Neural cell (in vitro differentiated cells): ENCODE measurements around the gene LTBP1. TPM values are rescaled to one million over a fixed set of nuclear protein-coding genes. Genes with fewer than 3 reads are reported as not detected.

ENCODE experiments used
- H2AFZ ChIP-seq: fragments of 200-600, 300-800 bp; sonication (generic), shearing (Covaris generic); 2 replicates; pipeline ENCODE4 v1.6.0; 2014; ENCODE audit warnings: low read depth, mild to moderate bottlenecking, antibody characterized with exemption, low read length, moderate library complexity
- H3F3A ChIP-seq: fragments of 200-600 bp; shearing (Covaris generic); 2 replicates; pipeline ENCODE4 v1.6.1; 2016; ENCODE audit warnings: mild to moderate bottlenecking, moderate library complexity, mixed read lengths, antibody characterized with exemption, low read length; ENCODE audit not compliant: insufficient read depth, poor library complexity, severe bottlenecking
- H3K27ac ChIP-seq: fragments of 200-600, 300-800 bp; sonication (generic), shearing (Covaris generic); 2 replicates; pipeline ENCODE4 v1.5.1; 2014; ENCODE audit warnings: mild to moderate bottlenecking, low read length, moderate library complexity
- H3K27me3 ChIP-seq: fragments of 300-800, 200-600 bp; sonication (generic), shearing (Covaris generic); 2 replicates; pipeline ENCODE4 v1.6.0; 2014; ENCODE audit warnings: mild to moderate bottlenecking, low read depth, low read length, moderate library complexity; ENCODE audit not compliant: insufficient read depth
- H3K36me3 ChIP-seq: fragments of 300-800, 200-600 bp; sonication (generic), shearing (Covaris generic); 2 replicates; pipeline ENCODE4 v1.5.1; 2014; ENCODE audit warnings: mild to moderate bottlenecking, antibody characterized with exemption, low read length, moderate library complexity; ENCODE audit not compliant: insufficient read depth
- H3K4me2 ChIP-seq: fragments of 300-800, 200-600 bp; sonication (generic), shearing (Covaris generic); 2 replicates; pipeline ENCODE4 v1.6.0; 2014; ENCODE audit warnings: mild to moderate bottlenecking, low read length
- H3K4me3 ChIP-seq: fragments of 300-800, 200-600 bp; sonication (generic), shearing (Covaris generic); 2 replicates; pipeline ENCODE4 v1.5.1; 2014; ENCODE audit warnings: mild to moderate bottlenecking, low read length, moderate library complexity
- H3K79me2 ChIP-seq: fragments of 200-600 bp; shearing (Covaris generic); replicated peaks from 2 replicates; pipeline ENCODE4 v1.6.0; 2014; ENCODE audit warnings: mild to moderate bottlenecking, low read length, moderate library complexity; ENCODE audit not compliant: insufficient read depth
- H3K9ac ChIP-seq: fragments of 300-800, 200-600 bp; sonication (generic), shearing (Covaris generic); 2 replicates; pipeline ENCODE4 v1.6.1; 2016; ENCODE audit warnings: mild to moderate bottlenecking, low read length, mixed read lengths
- H3K9me2 ChIP-seq: fragments of 200-600 bp; shearing (Covaris generic); 2 replicates; pipeline ENCODE4 v1.6.1; 2016; ENCODE audit warnings: mild to moderate bottlenecking, low read length, mixed read lengths; ENCODE audit not compliant: insufficient read depth
- H3K9me3 ChIP-seq: fragments of 200-600, 300-800 bp; sonication (generic), shearing (Covaris generic); 2 replicates; pipeline ENCODE4 v1.6.1; 2016; ENCODE audit warnings: mild to moderate bottlenecking, mixed run types, low read length, moderate library complexity, mixed read lengths
- H4K20me1 ChIP-seq: fragments of 200-600 bp; shearing (Covaris generic); 2 replicates; pipeline ENCODE4 v1.6.1; 2016; ENCODE audit warnings: mild to moderate bottlenecking, mixed run types; ENCODE audit not compliant: insufficient read depth
- EZH2 ChIP-seq: fragments of 200-600, 300-800 bp; shearing (Covaris generic), sonication (generic); IDR thresholded peaks from 2 replicates; pipeline ENCODE4 v1.6.1; 2014; ENCODE audit warnings: antibody characterized with exemption, low read length, borderline replicate concordance, mild to moderate bottlenecking; ENCODE audit not compliant: insufficient read depth, poor library complexity, severe bottlenecking
- MXI1 ChIP-seq: fragments of 450-650 bp; conservative IDR thresholded peaks from 2 replicates; pipeline ENCODE4 v1.6.1; 2014; ENCODE audit warnings: antibody characterized with exemption, mild to moderate bottlenecking; ENCODE audit not compliant: poor library complexity, severe bottlenecking
- POLR2AphosphoS5 ChIP-seq: IDR thresholded peaks from 2 replicates; pipeline ENCODE4 v1.6.1; 2012
- RAD21 ChIP-seq: fragments of 450-650 bp; conservative IDR thresholded peaks from 2 replicates; pipeline ENCODE4 v1.6.1; 2014; ENCODE audit warnings: antibody characterized with exemption, mild to moderate bottlenecking, moderate library complexity
- SMC3 ChIP-seq: fragments of 450-650 bp; conservative IDR thresholded peaks from 2 replicates; pipeline ENCODE4 v1.6.1; 2014; ENCODE audit warnings: antibody characterized with exemption, mild to moderate bottlenecking, moderate library complexity; ENCODE audit not compliant: poor library complexity
- TAF1 ChIP-seq: IDR thresholded peaks from 2 replicates; pipeline ENCODE4 v1.6.1; 2012; ENCODE audit warnings: low read depth
- polyA plus RNA-seq: library from polyadenylated mRNA; depleted of rRNA; stranded (reverse); fragments of >200 nt; gene quantifications from 2 replicates; pipeline ENCODE4 v1.2.3, GENCODE V29; 2014
- TF ChIP-seq, protein P1 (sequence below): fragments of 450-650 bp; IDR thresholded peaks from 2 replicates; pipeline ENCODE4 v1.5.1; 2014; ENCODE audit warnings: antibody characterized with exemption, mild to moderate bottlenecking, moderate library complexity; ENCODE audit not compliant: poor library complexity, severe bottlenecking
- TF ChIP-seq, protein P2 (sequence below): IDR thresholded peaks from 2 replicates; pipeline ENCODE4 v1.6.1; 2012; ENCODE audit warnings: borderline replicate concordance

The LTBP1 gene
- polyA plus RNA-seq, 1 donor from 2014 or later = 1.8 TPM

DNA sequence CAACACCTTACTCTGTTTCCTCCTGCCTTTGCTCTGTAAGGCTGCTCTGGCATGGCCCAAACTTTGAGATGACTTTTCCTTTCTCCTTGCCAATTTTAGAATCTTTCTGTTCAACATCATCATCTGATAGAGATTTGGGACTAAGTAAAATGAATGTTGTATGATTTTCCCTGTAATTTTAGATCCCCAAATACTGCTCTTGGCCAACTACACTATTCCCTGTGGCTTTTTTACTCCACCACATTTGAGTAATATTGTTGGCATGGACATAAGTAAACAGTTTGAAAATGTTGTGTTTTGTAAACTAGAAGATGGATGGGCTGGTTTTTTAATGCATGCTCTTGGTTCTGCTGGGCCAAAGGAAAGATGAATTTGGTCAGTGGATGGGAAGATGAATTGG, 12.1 kb downstream of the LTBP1 start:
- no peaks in the 10 kb centered on the region for H3K79me2 ChIP-seq
- H3K36me3 ChIP-seq = no peaks in the 10 kb centered on the region
- no peaks in the 10 kb centered on the region for H3K27me3 ChIP-seq

DNA sequence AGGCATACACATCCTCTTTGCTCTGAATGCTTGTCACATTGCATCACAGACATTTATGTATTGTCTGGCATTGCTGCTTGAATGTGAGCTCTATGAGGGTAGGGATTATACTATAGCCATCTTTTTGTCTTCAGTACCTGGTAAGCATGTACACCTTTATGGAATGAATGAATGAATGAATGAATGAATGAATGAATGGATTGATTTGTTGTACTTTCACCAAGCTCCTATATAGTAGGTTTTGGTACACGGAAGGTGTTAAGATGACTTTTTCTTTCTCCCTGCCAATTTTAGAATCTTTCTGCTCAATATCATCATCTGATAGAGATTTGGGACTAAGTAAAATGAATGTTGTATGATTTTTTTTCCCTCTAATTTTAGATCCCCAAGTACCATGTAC, 13.5 kb downstream of the LTBP1 start:
- no peaks in the 10 kb centered on the region for H3K36me3 ChIP-seq
- no peak overlapping the region for H2AFZ ChIP-seq
- H3K79me2 ChIP-seq = no peaks in the 10 kb centered on the region
- no peak overlapping the region for H3K9ac ChIP-seq
- H3F3A ChIP-seq = no peaks in the 10 kb centered on the region
- H4K20me1 ChIP-seq = no peaks in the 10 kb centered on the region
- H3K4me3 ChIP-seq = no peak overlapping the region
- H3K9me3 ChIP-seq = no peaks in the 10 kb centered on the region
- no peak overlapping the region for H3K27ac ChIP-seq
- H3K27me3 ChIP-seq = no peaks in the 10 kb centered on the region
- no peak overlapping the region for H3K4me2 ChIP-seq
- TF ChIP-seq EZH2 = no peak
- no peaks in the 10 kb centered on the region for H3K9me2 ChIP-seq

More for the DNA sequence above, 12.1 kb downstream of the LTBP1 start:
- Histone ChIP-seq H3K9ac (no peak overlapping the region), H3F3A (no peaks in the 10 kb centered on the region), H3K27ac (no peak overlapping the region), H3K9me2 (no peaks in the 10 kb centered on the region), H3K4me2 (no peak overlapping the region), H3K9me3 (no peaks in the 10 kb centered on the region), H2AFZ (no peak overlapping the region), H3K4me3 (no peak overlapping the region), H4K20me1 (no peaks in the 10 kb centered on the region)
- TF ChIP-seq RAD21 (no peak), EZH2 (no peak), POLR2AphosphoS5 (no peak), SMC3 (no peak), TAF1 (no peak), MXI1 (no peak)
- TF ChIP-seq, protein P1, sequence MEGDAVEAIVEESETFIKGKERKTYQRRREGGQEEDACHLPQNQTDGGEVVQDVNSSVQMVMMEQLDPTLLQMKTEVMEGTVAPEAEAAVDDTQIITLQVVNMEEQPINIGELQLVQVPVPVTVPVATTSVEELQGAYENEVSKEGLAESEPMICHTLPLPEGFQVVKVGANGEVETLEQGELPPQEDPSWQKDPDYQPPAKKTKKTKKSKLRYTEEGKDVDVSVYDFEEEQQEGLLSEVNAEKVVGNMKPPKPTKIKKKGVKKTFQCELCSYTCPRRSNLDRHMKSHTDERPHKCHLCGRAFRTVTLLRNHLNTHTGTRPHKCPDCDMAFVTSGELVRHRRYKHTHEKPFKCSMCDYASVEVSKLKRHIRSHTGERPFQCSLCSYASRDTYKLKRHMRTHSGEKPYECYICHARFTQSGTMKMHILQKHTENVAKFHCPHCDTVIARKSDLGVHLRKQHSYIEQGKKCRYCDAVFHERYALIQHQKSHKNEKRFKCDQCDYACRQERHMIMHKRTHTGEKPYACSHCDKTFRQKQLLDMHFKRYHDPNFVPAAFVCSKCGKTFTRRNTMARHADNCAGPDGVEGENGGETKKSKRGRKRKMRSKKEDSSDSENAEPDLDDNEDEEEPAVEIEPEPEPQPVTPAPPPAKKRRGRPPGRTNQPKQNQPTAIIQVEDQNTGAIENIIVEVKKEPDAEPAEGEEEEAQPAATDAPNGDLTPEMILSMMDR = no peak
- TF ChIP-seq, protein P2, sequence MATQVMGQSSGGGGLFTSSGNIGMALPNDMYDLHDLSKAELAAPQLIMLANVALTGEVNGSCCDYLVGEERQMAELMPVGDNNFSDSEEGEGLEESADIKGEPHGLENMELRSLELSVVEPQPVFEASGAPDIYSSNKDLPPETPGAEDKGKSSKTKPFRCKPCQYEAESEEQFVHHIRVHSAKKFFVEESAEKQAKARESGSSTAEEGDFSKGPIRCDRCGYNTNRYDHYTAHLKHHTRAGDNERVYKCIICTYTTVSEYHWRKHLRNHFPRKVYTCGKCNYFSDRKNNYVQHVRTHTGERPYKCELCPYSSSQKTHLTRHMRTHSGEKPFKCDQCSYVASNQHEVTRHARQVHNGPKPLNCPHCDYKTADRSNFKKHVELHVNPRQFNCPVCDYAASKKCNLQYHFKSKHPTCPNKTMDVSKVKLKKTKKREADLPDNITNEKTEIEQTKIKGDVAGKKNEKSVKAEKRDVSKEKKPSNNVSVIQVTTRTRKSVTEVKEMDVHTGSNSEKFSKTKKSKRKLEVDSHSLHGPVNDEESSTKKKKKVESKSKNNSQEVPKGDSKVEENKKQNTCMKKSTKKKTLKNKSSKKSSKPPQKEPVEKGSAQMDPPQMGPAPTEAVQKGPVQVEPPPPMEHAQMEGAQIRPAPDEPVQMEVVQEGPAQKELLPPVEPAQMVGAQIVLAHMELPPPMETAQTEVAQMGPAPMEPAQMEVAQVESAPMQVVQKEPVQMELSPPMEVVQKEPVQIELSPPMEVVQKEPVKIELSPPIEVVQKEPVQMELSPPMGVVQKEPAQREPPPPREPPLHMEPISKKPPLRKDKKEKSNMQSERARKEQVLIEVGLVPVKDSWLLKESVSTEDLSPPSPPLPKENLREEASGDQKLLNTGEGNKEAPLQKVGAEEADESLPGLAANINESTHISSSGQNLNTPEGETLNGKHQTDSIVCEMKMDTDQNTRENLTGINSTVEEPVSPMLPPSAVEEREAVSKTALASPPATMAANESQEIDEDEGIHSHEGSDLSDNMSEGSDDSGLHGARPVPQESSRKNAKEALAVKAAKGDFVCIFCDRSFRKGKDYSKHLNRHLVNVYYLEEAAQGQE = no peak
